H1 (cell line): ENCODE results near the gene ASAP3. TPM values are rescaled to one million over a fixed set of nuclear protein-coding genes. Genes with fewer than 3 reads are reported as not detected.

Source experiments
- CBX8 ChIP-seq: fragments of 300-800, 300-1000 bp; sonication (generic); IDR thresholded peaks from 2 replicates; pipeline ENCODE4 v1.7.1; 2016; ENCODE audit warnings: low read depth, low read length, borderline replicate concordance
- EGR1 ChIP-seq: IDR thresholded peaks from 2 replicates; pipeline ENCODE4 v1.6.1; 2011; ENCODE audit warnings: low read depth, low read length, borderline replicate concordance
- HDAC2 ChIP-seq, 2 experiments: fragments of 300-600 bp in 1 of 2; sonication (generic) in 1 of 2; IDR thresholded peaks; 2 replicates each; pipeline ENCODE4 v1.6.1; 2011 to 2012; ENCODE audit warnings: low read depth in 2 of 2, low read length in 2 of 2, mild to moderate bottlenecking in 2 of 2, moderate library complexity in 2 of 2, borderline replicate concordance in 1 of 2, inconsistent platforms in 1 of 2
- JUN ChIP-seq: IDR thresholded peaks from 2 replicates; pipeline ENCODE4 v1.6.1; 2011; ENCODE audit warnings: low read depth, mild to moderate bottlenecking, improper control_type of control experiment, low read length
- MAX ChIP-seq: IDR thresholded peaks from 2 replicates; pipeline ENCODE4 v1.6.1; 2012; ENCODE audit warnings: inconsistent platforms
- SUZ12 ChIP-seq: fragments of 200-600 bp; sonication (generic); IDR thresholded peaks from 2 replicates; pipeline ENCODE4 v1.6.1; 2012; ENCODE audit warnings: mild to moderate bottlenecking, inconsistent platforms, low read length, moderate library complexity, mixed read lengths
- polyA plus RNA-seq, 7 experiments: library from polyadenylated mRNA; depleted of rRNA in 3 of 7; stranded (reverse) in 5 of 7; unstranded in 2 of 7; fragments of >200 nt in 5 of 7; fragments of 200-250 nt in 2 of 7; gene quantifications; 1 replicate in 5 of 7; 2 replicates in 1 of 7; 4 replicates in 1 of 7; pipeline versions ENCODE4 v1.2.1 to v1.2.3, GENCODE V29; 2011 to 2013; ENCODE audit warnings: missing spikeins in 2 of 7, mixed read lengths in 2 of 7
- total RNA-seq: library from RNA; stranded (reverse); fragmentation: NEBNext Ultra II Directional; extraction: Animal tissue kit (Norgen Biotek cat#: 25700); gene quantifications from 2 replicates; pipeline ENCODE4 v1.2.1, GENCODE V29; 2021

Gene ASAP3
- total and polyA plus RNA-seq, 2 of the 8 experiments (the other 6 are each of a cell fraction or from before 2014, with no cell fraction given), result 53.1 to 58.0 TPM

DNA sequence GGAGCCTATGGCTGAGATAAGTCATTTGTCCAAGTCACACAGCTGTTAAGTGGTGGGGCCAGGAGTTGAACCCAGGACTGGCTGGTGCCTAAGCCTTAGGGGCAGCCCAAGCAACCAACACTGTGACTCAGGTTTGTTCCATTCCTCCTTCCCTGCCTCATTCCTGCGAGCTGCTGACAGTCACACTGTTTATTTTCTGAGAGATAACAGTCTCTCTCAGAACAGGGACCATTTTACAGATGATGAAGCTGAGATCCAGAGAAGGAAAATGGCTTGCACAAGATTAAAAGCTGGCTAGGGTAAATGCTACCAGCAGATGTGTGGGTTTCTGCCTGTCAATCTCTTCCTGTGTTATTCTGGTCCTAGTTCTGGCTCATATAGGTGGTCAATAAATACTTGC lies 35.1 kb downstream of the ASAP3 start (continued):
- no peak for TF ChIP-seq HDAC2 (IDR thresholded peaks at IDR 0.05; ENCODE audit: borderline replicate concordance in 1 of 2, low read depth in 2 of 2, low read length in 2 of 2)
- no peak for TF ChIP-seq MAX
- no peak for TF ChIP-seq SUZ12
- no peak for TF ChIP-seq EGR1
- no peak for TF ChIP-seq CBX8
- no peak for TF ChIP-seq JUN
